Effector CD8-positive, alpha-beta T cell (primary cell): ENCODE data around the gene GET4.

Experiments used
- DNase-seq: peaks from one replicate; lab custom pipeline; 2025; lab: John Stamatoyannopoulos, UW

GET4 gene

DNA sequence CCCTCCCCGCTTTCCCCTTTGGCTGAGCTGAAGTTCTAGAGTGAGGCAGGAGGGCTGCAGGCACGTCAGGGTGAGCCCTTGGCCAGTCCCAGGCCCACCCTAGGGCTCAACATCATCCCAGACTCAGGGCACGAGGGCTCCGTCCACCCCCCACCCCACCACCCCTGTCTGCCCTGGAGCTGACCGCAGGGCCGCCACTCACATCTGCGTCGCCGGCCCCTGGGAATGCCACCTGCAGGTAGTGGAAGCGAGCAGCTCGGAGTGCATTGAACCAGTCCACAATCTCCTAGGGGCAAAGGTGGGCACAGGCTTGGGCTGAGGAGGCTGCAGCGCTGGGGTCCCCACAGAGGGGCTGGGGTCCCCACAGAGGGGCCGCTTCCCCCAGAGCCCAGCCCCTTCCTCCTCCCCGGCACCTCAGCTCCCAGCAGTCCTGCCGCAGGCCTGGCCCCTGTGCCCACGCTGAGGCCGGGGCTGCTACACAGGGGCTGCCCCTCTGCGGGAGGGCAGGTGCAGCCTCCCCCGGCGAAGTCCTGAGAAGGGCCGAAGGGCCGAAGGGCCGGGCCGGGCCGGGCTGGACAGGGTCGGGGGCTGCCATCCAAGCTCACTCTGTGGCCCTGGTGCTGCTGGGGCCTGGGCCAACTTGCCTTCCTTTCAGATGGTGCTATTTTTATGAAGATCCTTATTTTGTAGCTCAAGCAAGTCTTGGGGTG lies 24.1 kb downstream of the GET4 start:
- no peak for DNase-seq

GRCh38 chr7:901041-901387 lies 24.7 kb downstream of the GET4 start:
- DNase-seq = no peak

DNA sequence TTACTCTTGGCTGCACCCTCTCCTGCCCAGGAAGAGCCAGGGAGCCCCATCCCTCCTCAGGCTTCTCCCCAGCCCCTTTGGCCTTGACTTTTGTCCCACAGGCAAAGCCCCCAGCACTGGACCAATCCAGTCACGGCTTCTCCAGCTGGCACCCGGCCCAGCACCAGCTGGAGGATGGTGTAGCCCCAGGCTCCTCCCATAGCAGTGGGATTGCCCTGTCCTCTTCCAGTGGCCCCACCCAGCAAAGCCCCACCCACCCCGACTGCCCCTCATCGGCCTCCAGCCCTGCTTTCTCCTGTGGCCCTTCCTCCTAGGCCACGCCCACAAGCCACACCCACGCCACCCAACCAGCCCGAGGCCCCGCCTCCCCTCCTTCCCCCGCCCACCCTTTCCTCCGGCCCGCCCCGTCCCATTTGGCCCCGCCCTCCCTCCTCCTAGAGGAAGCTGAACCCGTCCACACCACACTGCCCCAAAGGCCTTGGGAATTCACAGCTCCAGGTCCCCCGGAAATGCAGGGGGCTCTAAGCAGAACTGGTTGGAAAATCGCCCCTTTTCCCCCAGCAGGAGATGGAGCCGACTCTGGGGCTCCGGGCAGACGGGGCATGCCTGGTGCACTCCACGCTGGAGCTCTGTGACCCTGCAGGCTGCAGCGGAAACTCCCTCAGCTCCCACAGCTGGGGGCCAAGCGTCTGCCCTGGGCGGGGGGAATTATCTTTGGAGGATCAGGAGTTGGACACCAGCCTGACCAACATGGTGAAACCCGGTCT lies 25.2 kb downstream of the GET4 start:
- peak; percentile 28 for DNase-seq

- DNase-seq = no peak
Observed at GRCh38 chr7:902996-903395, 26.6 kb downstream of the GET4 start.

DNA sequence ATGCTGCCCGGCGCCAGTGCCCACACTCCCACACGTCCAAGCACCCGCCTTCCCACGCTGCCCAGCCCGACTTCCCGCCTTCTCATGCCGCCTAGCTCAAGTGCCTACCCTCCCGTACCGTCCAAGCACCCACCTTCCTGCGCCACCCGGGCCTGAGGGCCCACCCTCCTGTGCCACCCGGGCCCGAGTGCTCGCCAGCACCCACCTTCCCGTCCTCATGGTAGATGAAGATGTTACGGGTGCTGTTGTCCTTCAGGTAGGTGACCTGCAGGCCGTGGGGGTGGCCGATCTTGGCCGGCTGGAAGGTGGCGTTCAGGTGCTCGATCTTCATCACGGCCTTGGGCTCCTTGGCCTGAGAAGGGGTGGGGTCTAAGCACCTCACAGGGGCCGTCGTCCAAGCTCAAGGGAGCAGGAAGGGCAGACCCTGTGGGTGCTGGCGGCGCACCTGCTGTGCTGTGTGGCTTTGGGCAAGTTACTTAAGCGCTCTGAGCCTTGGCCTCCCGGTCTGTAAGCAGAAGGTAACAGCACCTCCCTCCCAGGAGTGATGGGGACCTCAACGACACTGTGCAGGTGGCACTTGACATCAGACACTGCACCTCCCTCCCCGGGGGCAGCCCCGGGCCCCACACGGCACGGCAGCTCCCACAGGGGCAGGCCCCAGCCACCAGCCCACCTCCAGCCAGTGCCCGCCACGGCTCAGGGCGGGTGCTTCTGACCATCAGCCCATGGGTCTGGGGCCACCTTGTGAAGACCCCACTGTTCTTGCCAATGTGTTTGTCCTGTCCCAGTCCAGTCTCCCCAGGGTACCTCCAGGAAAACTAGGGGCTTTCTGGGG lies 27.8 kb downstream of the GET4 start:
- no peak for DNase-seq

DNA sequence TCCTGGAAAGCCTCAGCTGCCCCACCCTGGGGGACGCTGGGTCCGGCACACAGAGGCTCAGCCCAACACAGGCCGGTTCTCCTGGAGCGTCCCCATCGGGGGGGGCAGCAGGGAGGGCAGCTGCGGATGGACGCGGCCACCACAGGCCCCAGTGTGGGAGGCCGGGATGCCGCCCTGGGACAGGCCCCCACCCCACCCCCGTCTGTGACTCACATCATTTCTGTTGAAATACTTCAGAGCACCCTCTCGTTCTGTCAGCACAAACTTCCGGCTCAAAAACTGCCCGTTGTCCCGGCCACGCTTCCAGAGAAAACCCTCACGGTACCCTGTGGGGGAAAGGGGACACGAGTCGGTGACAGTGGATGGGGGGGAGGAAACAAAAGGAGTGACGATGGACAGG lies 28.5 kb downstream of the GET4 start:
- no peak for DNase-seq

GRCh38 chr7:906776-907157 lies 30.4 kb downstream of the GET4 start:
- no peak for DNase-seq

- DNase-seq = no peak
Observed at GRCh38 chr7:907158-907980, 31.0 kb downstream of the GET4 start.

DNA sequence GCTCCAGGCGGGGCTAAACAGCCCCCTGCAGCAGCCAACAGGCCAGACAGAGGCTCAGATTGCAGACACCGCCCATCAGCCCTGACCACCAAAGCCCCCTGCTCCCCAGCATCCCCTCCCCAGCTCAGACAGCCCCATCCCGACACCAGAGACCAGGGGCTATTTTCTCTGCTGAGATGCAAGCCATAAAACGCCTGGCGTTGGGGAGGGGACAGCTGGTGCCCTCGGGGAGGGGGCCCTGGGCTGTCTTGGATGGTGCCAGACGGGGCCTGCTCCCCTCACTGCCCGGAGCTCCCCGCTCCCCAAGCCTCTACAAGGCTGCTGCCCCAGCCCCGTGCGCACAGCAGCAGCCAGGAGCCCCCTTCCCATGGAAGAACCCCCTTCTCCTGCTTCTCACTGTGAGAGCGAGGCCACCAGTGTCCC lies 31.8 kb downstream of the GET4 start:
- DNase-seq = no peak

DNA sequence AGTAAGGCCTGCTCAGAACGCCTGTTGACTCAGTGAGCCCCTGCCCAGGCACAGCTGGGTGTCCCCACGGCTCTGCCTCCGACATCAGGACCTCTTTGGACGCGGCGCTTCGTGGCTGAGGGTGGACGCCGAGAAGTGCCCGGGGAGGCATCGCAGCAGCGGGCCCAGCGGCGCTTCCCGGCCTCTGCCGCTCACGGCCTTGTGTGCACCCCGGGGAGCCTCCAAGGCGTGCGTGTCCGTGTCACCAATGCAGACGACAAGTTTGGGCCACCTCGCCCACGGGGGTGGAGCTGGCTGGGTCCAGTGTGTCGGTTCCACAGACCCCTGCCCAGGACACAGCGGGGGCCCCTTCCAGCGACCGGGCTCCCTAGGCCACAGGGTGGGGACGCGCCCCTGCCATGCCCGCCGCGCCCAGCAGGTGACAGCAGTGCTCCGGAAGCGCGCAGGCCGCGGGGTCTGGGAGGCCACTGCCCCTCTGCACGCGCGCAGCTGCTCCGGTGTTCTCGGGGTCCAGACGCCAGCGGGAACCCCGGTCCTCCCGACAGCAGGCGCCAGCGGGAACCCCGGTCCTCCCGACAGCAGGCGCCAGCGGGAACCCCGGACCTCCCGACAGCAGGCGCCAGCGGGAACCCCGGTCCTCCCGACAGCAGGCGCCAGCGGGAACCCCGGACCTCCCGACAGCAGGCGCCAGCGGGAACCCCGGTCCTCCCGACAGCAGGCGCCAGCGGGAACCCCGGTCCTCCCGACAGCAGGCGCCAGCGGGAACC lies 32.4 kb downstream of the GET4 start:
- peak; percentile 52 for DNase-seq

DNA sequence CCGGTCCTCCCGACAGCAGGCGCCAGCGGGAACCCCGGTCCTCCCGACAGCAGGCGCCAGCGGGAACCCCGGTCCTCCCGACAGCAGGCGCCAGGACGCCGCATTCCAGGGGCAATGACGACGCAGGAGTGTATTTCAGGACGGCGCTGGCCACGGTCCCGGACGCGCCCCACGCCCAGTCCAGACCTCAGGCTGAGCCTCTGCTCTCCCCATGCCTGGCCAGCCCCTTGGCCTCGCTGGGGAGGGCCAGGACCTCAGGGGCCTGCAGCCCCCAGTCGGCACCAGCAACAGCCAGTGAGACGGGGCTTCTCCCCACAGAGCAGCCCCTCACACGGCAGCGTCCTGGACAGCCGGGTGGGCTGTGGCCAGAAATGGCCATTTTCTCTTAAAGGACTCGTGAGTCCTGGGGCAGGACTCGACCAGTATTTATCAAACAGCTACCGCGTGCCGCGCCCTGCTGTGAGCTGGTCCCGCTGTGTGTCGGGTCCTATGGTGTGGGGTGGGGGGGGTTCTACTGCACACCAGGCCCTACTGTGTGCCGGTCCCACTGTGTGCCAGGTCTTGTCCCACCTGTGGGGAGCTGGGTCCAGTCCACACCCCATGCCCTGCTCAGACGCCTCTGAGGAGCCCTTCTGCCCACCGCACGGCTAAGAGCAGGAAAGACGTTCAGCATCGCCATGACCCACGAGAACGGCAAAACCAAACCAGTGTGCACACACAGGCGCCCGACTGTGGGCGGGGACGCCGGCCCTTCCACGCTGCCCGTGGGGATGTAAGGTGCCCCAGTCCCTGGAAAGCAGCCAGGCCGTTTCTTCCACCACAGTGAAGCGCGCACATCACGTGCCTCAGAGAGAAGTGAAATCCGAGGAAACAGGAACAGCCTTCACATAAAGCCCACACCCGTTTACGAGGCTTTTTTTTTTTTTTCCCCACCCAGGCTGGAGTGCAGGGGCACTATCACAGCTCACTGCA lies 33.3 kb downstream of the GET4 start:
- DNase-seq = no peak

- DNase-seq = no peak
Observed at GRCh38 chr7:910441-910861, 34.1 kb downstream of the GET4 start.

- DNase-seq = no peak
Observed at GRCh38 chr7:910931-911431, 34.6 kb downstream of the GET4 start.

DNA sequence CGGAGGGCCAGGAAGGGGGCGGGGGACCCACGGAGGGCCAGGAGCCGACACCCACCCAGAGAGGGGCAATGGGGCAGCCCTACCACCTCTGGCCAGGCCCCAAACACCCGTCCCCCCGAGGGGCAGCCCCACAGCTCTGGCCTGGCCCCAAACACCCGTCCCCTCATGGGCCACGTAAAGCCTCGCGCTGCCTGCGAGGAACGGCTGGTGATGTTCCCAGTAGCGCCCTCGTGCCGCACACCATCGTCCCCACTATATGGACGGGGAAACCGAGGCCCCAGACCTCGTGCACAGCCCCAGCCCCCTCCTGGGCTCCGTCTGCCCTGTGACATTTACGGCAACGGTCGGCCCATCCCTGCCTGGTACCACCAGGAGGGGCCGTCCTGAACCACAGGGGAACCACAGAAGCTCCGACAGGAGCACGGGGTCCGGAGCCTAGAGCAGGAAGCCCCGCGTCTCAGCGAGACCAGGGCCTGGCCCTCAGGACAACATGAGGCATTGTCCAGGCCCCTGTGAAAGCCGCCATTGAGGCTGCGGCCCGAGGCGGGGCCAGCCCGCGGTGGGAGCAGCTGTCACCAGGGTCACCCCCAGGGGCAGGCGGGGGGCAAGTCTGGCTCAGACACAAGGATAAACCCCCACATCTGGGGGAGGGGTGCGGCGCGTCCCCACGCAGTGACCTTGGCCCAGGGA lies 35.6 kb downstream of the GET4 start:
- DNase-seq = no peak

- no peak for DNase-seq
Observed at GRCh38 chr7:913736-914520, 37.6 kb downstream of the GET4 start.

DNA sequence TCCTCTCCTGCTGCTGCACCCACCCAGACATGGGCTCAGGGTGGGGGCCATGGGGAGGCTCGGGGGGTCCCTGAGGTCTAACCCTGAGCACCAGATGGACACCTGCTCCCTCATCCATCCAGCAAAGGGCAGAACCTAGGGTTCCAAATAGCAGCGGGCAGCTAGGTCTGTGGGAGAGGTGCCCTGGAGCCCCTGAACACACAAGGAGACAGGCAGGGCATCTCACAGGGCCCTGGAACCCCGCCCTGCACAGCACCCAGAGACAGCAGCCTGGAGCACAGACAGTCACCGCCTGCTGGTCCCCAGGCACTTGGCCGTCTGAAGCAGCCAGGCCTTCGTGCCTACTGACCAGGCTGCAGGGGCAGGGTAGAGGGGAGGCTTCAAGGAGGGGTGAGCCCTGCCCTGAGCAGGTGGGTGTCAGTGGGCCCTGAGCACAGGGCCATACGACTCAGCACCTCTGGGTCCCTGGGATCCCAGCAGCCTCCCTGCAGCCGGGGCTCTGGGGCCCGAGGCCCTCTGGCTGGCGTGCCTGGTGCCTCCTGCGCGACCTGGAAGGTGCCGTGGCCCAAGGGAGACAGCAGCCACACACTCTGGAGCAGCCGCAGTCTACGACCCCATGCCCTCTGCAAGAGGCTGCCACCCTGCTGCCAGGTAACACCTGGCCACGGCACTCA lies 38.3 kb downstream of the GET4 start:
- DNase-seq = no peak
